Mesothelial cell of epicardium (in vitro differentiated cells): ENCODE results near the gene WBP2NL. TPM values are rescaled to one million over a fixed set of nuclear protein-coding genes. Genes with fewer than 3 reads are reported as not detected.

ENCODE experiments used
- DNase-seq, 2 experiments: peaks; one replicate each; pipeline ENCODE4 v3.0.0; 2021; ENCODE audit warnings: low spot score in 2 of 2; ENCODE audit not compliant: unreplicated experiment in 2 of 2
- H3K27ac Mint-ChIP-seq: 2 replicates; pipeline ENCODE4 v1.8.0; 2021; ENCODE audit warnings: mixed read lengths
- H3K27me3 Mint-ChIP-seq: 2 replicates; pipeline ENCODE4 v1.8.0; 2021; ENCODE audit warnings: low read depth, mixed read lengths
- H3K36me3 Mint-ChIP-seq: 2 replicates; pipeline ENCODE4 v1.8.0; 2021; ENCODE audit warnings: mixed read lengths
- H3K4me1 Mint-ChIP-seq: 2 replicates; pipeline ENCODE4 v1.8.0; 2021; ENCODE audit warnings: mixed read lengths
- H3K4me3 Mint-ChIP-seq: 2 replicates; pipeline ENCODE4 v1.8.0; 2021; ENCODE audit warnings: mild to moderate bottlenecking, moderate library complexity, mixed read lengths
- H3K9me3 Mint-ChIP-seq: 2 replicates; pipeline ENCODE4 v1.8.0; 2021; ENCODE audit warnings: mixed read lengths
- total RNA-seq: library from RNA; stranded (reverse); gene quantifications from 3 replicates; pipeline ENCODE4 v1.2.1, GENCODE V29; 2021
- TF ChIP-seq, protein P1 (sequence below): fragments of 200-600 bp; sonication (generic); IDR thresholded peaks from one replicate; pipeline ENCODE4 v1.5.0; 2021; ENCODE audit warnings: antibody characterized with exemption; ENCODE audit not compliant: unreplicated experiment

The WBP2NL gene
- total RNA-seq, 1 donor from 2014 or later, result not detected

DNA sequence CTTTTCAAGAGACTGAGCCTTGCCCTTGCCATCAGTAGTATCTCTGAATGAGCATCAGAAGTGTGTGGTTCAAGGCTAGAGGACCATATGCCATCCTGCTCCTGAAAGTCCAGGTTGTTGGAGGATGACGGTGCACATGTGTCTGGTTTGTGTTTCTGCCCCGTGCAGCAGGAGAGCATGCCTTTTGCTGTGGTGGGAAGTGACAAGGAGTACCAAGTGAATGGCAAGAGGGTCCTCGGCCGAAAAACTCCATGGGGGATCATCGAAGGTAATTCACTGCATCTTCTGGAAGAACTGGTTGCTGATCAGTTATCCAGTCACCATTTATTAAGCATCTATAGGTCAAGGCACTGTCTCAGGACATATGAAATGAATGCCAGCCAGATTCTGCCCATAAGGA is 6.1 kb upstream of the WBP2NL start:
- Mint-ChIP-seq H3K27ac (no peak overlapping the region), H3K4me3 (no peak overlapping the region), H3K36me3 (peaks cover 4% of the 10 kb centered on the region), H3K4me1 (no peaks in the 10 kb centered on the region), H3K9me3 (no peaks in the 10 kb centered on the region), H3K27me3 (peaks cover 9% of the 10 kb centered on the region)
- TF ChIP-seq, protein P1, sequence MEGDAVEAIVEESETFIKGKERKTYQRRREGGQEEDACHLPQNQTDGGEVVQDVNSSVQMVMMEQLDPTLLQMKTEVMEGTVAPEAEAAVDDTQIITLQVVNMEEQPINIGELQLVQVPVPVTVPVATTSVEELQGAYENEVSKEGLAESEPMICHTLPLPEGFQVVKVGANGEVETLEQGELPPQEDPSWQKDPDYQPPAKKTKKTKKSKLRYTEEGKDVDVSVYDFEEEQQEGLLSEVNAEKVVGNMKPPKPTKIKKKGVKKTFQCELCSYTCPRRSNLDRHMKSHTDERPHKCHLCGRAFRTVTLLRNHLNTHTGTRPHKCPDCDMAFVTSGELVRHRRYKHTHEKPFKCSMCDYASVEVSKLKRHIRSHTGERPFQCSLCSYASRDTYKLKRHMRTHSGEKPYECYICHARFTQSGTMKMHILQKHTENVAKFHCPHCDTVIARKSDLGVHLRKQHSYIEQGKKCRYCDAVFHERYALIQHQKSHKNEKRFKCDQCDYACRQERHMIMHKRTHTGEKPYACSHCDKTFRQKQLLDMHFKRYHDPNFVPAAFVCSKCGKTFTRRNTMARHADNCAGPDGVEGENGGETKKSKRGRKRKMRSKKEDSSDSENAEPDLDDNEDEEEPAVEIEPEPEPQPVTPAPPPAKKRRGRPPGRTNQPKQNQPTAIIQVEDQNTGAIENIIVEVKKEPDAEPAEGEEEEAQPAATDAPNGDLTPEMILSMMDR, result no peak
- no peak for DNase-seq

DNA sequence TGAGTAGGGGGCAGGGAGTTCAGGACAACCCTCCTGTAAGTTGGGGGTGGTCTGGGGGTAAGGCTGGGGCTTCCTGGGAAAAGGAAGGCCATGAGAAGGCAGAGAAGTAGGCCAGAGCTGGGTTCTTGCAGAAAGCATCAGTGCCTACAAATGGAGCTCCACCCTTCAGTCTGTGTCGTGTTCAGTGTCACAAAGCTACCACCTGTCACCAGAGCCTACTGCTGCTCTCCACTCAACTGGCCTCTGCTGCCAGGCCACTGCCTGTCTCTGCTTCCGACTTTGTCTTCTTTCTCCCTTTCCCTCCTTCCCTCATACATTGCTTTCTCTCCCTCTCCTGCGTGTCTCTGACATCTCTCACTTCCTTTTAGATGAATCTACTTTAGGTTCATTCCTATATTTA is 3.4 kb upstream of the WBP2NL start:
- H3K4me1 Mint-ChIP-seq, result no peaks in the 10 kb centered on the region
- H3K4me3 Mint-ChIP-seq, result no peak overlapping the region
- no peak overlapping the region for H3K27ac Mint-ChIP-seq
- TF ChIP-seq, protein P1, result no peak
- DNase-seq, result no peak
- H3K36me3 Mint-ChIP-seq, result peaks cover 4% of the 10 kb centered on the region
- no peaks in the 10 kb centered on the region for H3K9me3 Mint-ChIP-seq
- H3K27me3 Mint-ChIP-seq, result peaks cover 22% of the 10 kb centered on the region

- DNase-seq, result no peak
- no peak overlapping the region for H3K27ac Mint-ChIP-seq
- H3K36me3 Mint-ChIP-seq, result peaks cover 4% of the 10 kb centered on the region
- H3K9me3 Mint-ChIP-seq, result no peaks in the 10 kb centered on the region
- TF ChIP-seq, protein P1, result no peak
- no peak overlapping the region for H3K4me3 Mint-ChIP-seq
- H3K4me1 Mint-ChIP-seq, result no peaks in the 10 kb centered on the region
- peaks cover 36% of the 10 kb centered on the region for H3K27me3 Mint-ChIP-seq
These were observed 1.8 kb upstream of the WBP2NL start for GRCh38 chr22:41996826-41997225.

DNA sequence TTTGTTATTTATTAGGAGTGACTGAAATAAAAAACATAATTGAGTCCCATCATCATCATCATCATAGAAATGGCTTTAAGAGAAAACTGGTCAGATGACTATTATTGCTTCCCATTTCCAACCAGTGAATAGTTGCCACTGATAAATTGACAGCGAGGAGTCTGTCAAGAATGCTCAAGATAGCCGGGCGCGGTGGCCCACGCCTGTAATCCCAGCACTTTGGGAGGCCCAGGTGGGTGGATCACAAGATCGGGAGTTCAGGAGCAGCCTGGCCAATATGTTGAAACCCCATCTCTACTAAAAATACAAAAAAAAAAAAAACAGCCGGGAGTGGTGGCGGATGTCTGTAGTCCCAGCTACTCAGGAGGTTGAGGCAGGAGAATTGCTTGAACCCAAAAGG is 1.9 kb downstream of the WBP2NL start:
- H3K36me3 Mint-ChIP-seq, result no peaks in the 10 kb centered on the region
- peaks cover 1% of the 10 kb centered on the region for H3K9me3 Mint-ChIP-seq
- peaks cover 50% of the 10 kb centered on the region for H3K27me3 Mint-ChIP-seq
- H3K27ac Mint-ChIP-seq, result no peak overlapping the region
- no peak overlapping the region for H3K4me3 Mint-ChIP-seq
- no peaks in the 10 kb centered on the region for H3K4me1 Mint-ChIP-seq
- DNase-seq, result no peak
- TF ChIP-seq, protein P1, result no peak

DNA sequence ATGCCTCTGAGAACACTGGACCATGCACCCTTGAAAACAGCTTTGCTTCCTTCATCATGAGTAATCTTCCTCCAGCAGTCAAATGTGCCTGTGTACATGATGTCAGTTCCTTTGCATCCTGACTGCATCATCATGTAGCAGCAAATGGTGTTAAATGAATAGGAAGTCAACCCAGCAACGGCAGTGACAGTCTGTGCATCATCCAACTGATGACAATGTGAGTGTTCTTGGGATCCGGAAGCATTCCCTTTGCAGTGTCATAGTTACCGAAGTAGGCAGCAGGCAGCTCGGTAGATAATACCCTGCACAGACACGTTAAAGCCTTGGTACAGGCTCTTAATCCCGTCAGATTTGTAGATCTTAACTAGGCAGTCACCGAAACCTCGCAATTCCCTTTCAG is 2.5 kb downstream of the WBP2NL start:
- no peak for DNase-seq
- TF ChIP-seq, protein P1, result no peak
- H3K36me3 Mint-ChIP-seq, result no peaks in the 10 kb centered on the region
- H3K27me3 Mint-ChIP-seq, result peaks cover 51% of the 10 kb centered on the region
- peaks cover 5% of the 10 kb centered on the region for H3K9me3 Mint-ChIP-seq
- H3K4me3 Mint-ChIP-seq, result no peak overlapping the region
- H3K4me1 Mint-ChIP-seq, result no peaks in the 10 kb centered on the region
- no peak overlapping the region for H3K27ac Mint-ChIP-seq

GRCh38 chr22:42001706-42002105 is 3.1 kb downstream of the WBP2NL start:
- no peak overlapping the region for H3K4me3 Mint-ChIP-seq
- peaks cover 54% of the 10 kb centered on the region for H3K27me3 Mint-ChIP-seq
- peaks cover 5% of the 10 kb centered on the region for H3K9me3 Mint-ChIP-seq
- no peak for DNase-seq
- H3K36me3 Mint-ChIP-seq, result no peaks in the 10 kb centered on the region
- no peak overlapping the region for H3K27ac Mint-ChIP-seq
- TF ChIP-seq, protein P1, result no peak
- no peaks in the 10 kb centered on the region for H3K4me1 Mint-ChIP-seq
